ENCODE measurements around the gene SSH3.

SSH3 gene

GRCh38 chr11:67280788-67281551 is 22.4 kb upstream of the SSH3 start:
- DNase-seq (ENCODE audit: extremely low read depth, low read depth): no peak
- TF ChIP-seq CTCF (IDR thresholded peaks at IDR 0.05; ENCODE audit: low read depth, low read length, missing control alignments): no peak
- H3K4me3 ChIP-seq (replicated peaks; ENCODE audit: low read depth, low read length): no peak overlapping the region

GRCh38 chr11:67281552-67282150 is 21.7 kb upstream of the SSH3 start:
- no peak for DNase-seq (ENCODE audit: extremely low read depth, low read depth)
- no peak overlapping the region for H3K4me3 ChIP-seq (replicated peaks; ENCODE audit: low read depth, low read length)
- no peak for TF ChIP-seq CTCF (IDR thresholded peaks at IDR 0.05; ENCODE audit: low read depth, low read length, missing control alignments)

GRCh38 chr11:67282155-67282875 is 21.0 kb upstream of the SSH3 start:
- no peak for TF ChIP-seq CTCF (IDR thresholded peaks at IDR 0.05; ENCODE audit: low read depth, low read length, missing control alignments)
- DNase-seq (ENCODE audit: extremely low read depth, low read depth): no peak
- no peak overlapping the region for H3K4me3 ChIP-seq (replicated peaks; ENCODE audit: low read depth, low read length)

- H3K4me3 ChIP-seq (replicated peaks; ENCODE audit: low read depth, low read length): no peak overlapping the region
- TF ChIP-seq CTCF (IDR thresholded peaks at IDR 0.05; ENCODE audit: low read depth, low read length, missing control alignments): no peak
Measured at GRCh38 chr11:67282876-67283371, 20.4 kb upstream of the SSH3 start.

GRCh38 chr11:67283481-67283963 is 19.8 kb upstream of the SSH3 start:
- no peak for TF ChIP-seq CTCF (IDR thresholded peaks at IDR 0.05; ENCODE audit: low read depth, low read length, missing control alignments)
- H3K4me3 ChIP-seq (replicated peaks; ENCODE audit: low read depth, low read length): no peak overlapping the region
- DNase-seq (ENCODE audit: extremely low read depth, low read depth): no peak

More at GRCh38 chr11:67282876-67283371, 20.4 kb upstream of the SSH3 start:
- no peak for DNase-seq (ENCODE audit: extremely low read depth, low read depth)

- no peak overlapping the region for H3K4me3 ChIP-seq (replicated peaks; ENCODE audit: low read depth, low read length)
- TF ChIP-seq CTCF (IDR thresholded peaks at IDR 0.05; ENCODE audit: low read depth, low read length, missing control alignments): no peak
- DNase-seq (ENCODE audit: extremely low read depth, low read depth): no peak
Measured at GRCh38 chr11:67284811-67285540, 18.4 kb upstream of the SSH3 start.
